Activated B cell treated with CpG ODN at 0.5 μM for 24 hours (primary cell): ENCODE results near the gene FAM199X. TPM values are rescaled to one million over a fixed set of nuclear protein-coding genes. Genes with fewer than 3 reads are reported as not detected.

Experiments used
- ATAC-seq: fragments of 200-7000 bp; cut with Tn5 transposase; one replicate; pipeline ENCODE4 v1.10.0; 2021; ENCODE audit warnings: low read depth, mild to moderate bottlenecking, moderate library complexity
- CTCF ChIA-PET: fragments of 350-600 bp; sonication (Branson Sonifier 250); formaldehyde crosslinking; loops from one replicate; lab custom pipeline; 2021; ENCODE audit warnings: antibody characterized with exemption; lab: Charles Lee
- POLR2A ChIA-PET: fragments of 350-600 bp; sonication (Branson Sonifier 250); formaldehyde crosslinking; loops from one replicate; lab custom pipeline; 2021; ENCODE audit warnings: antibody characterized with exemption; lab: Charles Lee
- DNase-seq: peaks from one replicate; pipeline ENCODE4 v3.0.0; 2022
- H3K27ac Mint-ChIP-seq: one replicate; pipeline ENCODE4 v1.8.0; 2020; ENCODE audit warnings: mixed read lengths
- H3K27me3 Mint-ChIP-seq: one replicate; pipeline ENCODE4 v1.8.0; 2021; ENCODE audit warnings: mixed read lengths
- H3K36me3 Mint-ChIP-seq: one replicate; pipeline ENCODE4 v1.8.0; 2021; ENCODE audit warnings: low read depth, mixed read lengths
- H3K4me1 Mint-ChIP-seq: one replicate; pipeline ENCODE4 v1.8.0; 2021; ENCODE audit warnings: mixed read lengths
- H3K4me3 Mint-ChIP-seq: one replicate; pipeline ENCODE4 v1.8.0; 2020; ENCODE audit warnings: mild to moderate bottlenecking, mixed read lengths
- H3K9me3 Mint-ChIP-seq: one replicate; pipeline ENCODE4 v1.8.0; 2020; ENCODE audit warnings: mixed read lengths
- intact Hi-C: fragments of 100-400 bp; cut with micrococcal nuclease; formaldehyde crosslinking; loops from one replicate; pipeline ENCODE4 v1.15.1; 2024
- total RNA-seq: library from RNA; stranded (reverse); gene quantifications from 2 replicates; pipeline ENCODE4 v1.2.3, GENCODE V29; 2022
- TF ChIP-seq, protein P1 (sequence below): fragments of 200-600 bp; IDR thresholded peaks from one replicate; pipeline ENCODE4 v1.8.0; 2022; ENCODE audit warnings: antibody characterized with exemption, mild to moderate bottlenecking

The FAM199X gene
- total RNA-seq, 1 donor from 2014 or later = 14.3 TPM

DNA sequence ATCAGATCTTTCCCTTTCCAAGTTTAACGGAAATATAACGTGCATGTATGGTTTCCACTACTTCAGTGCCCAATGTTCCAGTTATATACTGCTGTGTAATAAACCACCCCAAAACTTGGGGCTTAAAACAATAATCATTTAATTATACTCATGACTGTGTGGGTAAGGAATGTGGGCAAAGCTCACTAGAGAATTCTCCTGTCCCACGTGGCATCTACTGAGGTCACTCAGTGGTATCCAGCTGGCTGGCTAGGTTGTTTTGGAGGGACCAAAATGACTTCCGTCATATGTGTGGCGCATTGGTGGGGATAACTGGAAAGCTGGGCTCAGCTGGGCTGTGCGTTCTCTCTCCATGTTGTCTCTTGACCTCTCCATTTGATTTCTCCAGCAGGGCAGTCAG is 35.4 kb upstream of the FAM199X start:
- Mint-ChIP-seq H3K27me3 (no peaks in the 10 kb centered on the region), H3K36me3 (peaks cover 21% of the 10 kb centered on the region), H3K9me3 (no peaks in the 10 kb centered on the region), H3K4me1 (peaks cover 27% of the 10 kb centered on the region), H3K27ac (no peak overlapping the region), H3K4me3 (no peak overlapping the region)
- CTCF ChIA-PET = no interaction called here
- intact Hi-C loops = loop anchor here (10.0 kb wide), 1 partner anchor 596 kb away; no protein-coding TSS in a partner anchor
- DNase-seq (no peak), ATAC-seq (no peak)
- POLR2A ChIA-PET = no interaction called here
- TF ChIP-seq, protein P1, sequence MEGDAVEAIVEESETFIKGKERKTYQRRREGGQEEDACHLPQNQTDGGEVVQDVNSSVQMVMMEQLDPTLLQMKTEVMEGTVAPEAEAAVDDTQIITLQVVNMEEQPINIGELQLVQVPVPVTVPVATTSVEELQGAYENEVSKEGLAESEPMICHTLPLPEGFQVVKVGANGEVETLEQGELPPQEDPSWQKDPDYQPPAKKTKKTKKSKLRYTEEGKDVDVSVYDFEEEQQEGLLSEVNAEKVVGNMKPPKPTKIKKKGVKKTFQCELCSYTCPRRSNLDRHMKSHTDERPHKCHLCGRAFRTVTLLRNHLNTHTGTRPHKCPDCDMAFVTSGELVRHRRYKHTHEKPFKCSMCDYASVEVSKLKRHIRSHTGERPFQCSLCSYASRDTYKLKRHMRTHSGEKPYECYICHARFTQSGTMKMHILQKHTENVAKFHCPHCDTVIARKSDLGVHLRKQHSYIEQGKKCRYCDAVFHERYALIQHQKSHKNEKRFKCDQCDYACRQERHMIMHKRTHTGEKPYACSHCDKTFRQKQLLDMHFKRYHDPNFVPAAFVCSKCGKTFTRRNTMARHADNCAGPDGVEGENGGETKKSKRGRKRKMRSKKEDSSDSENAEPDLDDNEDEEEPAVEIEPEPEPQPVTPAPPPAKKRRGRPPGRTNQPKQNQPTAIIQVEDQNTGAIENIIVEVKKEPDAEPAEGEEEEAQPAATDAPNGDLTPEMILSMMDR = no peak

- Mint-ChIP-seq H3K4me1 (peaks cover 19% of the 10 kb centered on the region), H3K36me3 (peaks cover 16% of the 10 kb centered on the region), H3K27me3 (no peaks in the 10 kb centered on the region), H3K27ac (peak overlapping the region; percentile 47), H3K4me3 (no peak overlapping the region), H3K9me3 (no peaks in the 10 kb centered on the region)
- ATAC-seq (no peak), DNase-seq (no peak)
- ChIA-PET POLR2A (no interaction called here), CTCF (interaction anchor here (3.4 kb wide), 1 partner anchor 22 kb away, joined by 20 read pairs; the partner anchor contains the start of gene ZCCHC18)
- intact Hi-C loops = loop anchor here (5.0 to 10.0 kb wide), 2 partner anchors 217 to 600 kb away; no protein-coding TSS in a partner anchor
- TF ChIP-seq, protein P1 = no peak
These were observed 31.5 kb upstream of the FAM199X start for GRCh38 chrX:104134583-104135261.

GRCh38 chrX:104135677-104136076 is 30.6 kb upstream of the FAM199X start:
- TF ChIP-seq, protein P1 = no peak
- ATAC-seq = no peak
- DNase-seq = no peak
- H3K9me3 Mint-ChIP-seq = no peaks in the 10 kb centered on the region
- CTCF ChIA-PET = interaction anchor here (0.6 to 3.4 kb wide), 6 partner anchors 8 to 445 kb away, joined by 3 to 26 read pairs (median 6); partner anchors contain the start of genes SLC25A53 and ZCCHC18
- H3K36me3 Mint-ChIP-seq = peaks cover 6% of the 10 kb centered on the region
- H3K4me1 Mint-ChIP-seq = peaks cover 19% of the 10 kb centered on the region
- POLR2A ChIA-PET = no interaction called here
- H3K4me3 Mint-ChIP-seq = no peak overlapping the region
- no peak overlapping the region for H3K27ac Mint-ChIP-seq
- intact Hi-C loops = loop anchor here (1.0 to 10.0 kb wide), 4 partner anchors 37 to 601 kb away; no protein-coding TSS in a partner anchor
- H3K27me3 Mint-ChIP-seq = no peaks in the 10 kb centered on the region

DNA sequence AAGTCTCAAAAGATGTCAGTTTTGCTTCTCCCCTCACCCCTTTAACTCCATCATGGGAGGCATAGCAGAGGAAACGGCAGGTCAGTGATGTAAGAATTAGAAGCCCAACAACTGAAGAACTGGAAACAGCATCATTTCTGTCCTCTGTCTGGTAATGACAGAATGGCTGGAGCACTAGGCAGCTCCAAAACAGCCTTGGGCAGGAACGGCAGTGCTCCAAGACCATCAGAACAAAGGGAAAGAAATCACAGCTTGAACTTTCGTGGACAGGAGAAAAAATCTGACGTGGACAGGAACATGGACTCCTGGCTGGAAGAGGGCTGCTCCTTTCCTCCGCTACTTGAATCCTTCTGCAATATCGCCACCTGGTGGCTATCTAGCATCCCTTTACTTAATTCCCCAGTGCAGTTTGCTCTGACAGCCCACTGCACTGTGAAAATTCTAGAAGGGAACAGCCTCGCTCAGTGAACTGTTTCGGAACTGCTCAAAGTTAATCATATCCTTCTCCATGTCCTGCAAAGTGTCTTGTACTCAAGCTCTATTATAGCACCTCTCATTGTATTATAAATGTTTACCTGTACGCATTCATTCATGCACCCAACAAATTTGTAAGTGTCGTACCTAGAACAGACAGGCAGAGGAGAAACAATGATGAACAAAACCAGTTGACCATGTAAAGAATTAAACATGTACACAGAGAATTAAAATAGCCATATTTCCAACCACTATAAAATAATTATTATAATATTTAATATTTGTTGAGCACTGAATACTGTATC is 29.8 kb upstream of the FAM199X start:
- Mint-ChIP-seq H3K9me3 (no peaks in the 10 kb centered on the region), H3K4me1 (peaks cover 19% of the 10 kb centered on the region), H3K27ac (no peak overlapping the region), H3K36me3 (peaks cover 3% of the 10 kb centered on the region), H3K4me3 (no peak overlapping the region), H3K27me3 (no peaks in the 10 kb centered on the region)
- intact Hi-C loops = loop anchor here (1.0 to 10.0 kb wide), 4 partner anchors 38 to 602 kb away; no protein-coding TSS in a partner anchor
- ATAC-seq (peak; percentile 69), DNase-seq (no peak)
- CTCF ChIA-PET = interaction anchor here (0.6 to 3.4 kb wide), 8 partner anchors 9 to 446 kb away, joined by 3 to 26 read pairs (median 6); partner anchors contain the start of genes SLC25A53 and ZCCHC18
- POLR2A ChIA-PET = interaction anchor here (0.6 kb wide), 1 partner anchor 12 kb away, joined by 5 read pairs; no protein-coding TSS in a partner anchor
- TF ChIP-seq, protein P1 = no peak
